LNCAP (cell line): ENCODE measurements around the gene KRTAP1-3.
"Not testable (repeated sequence)": the region's sequence is repeated elsewhere in the genome, so short reads cannot be mapped to it uniquely, and the experiment has no call there.

Experiments used
- CTCF ChIP-seq: fragments of 450-650 bp; IDR thresholded peaks from 2 replicates; pipeline ENCODE4 v1.5.1; 2017; ENCODE audit warnings: mild to moderate bottlenecking

Gene KRTAP1-3, protein sequence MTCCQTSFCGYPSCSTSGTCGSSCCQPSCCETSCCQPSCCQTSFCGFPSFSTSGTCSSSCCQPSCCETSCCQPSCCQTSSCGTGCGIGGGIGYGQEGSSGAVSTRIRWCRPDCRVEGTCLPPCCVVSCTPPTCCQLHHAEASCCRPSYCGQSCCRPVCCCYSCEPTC

DNA sequence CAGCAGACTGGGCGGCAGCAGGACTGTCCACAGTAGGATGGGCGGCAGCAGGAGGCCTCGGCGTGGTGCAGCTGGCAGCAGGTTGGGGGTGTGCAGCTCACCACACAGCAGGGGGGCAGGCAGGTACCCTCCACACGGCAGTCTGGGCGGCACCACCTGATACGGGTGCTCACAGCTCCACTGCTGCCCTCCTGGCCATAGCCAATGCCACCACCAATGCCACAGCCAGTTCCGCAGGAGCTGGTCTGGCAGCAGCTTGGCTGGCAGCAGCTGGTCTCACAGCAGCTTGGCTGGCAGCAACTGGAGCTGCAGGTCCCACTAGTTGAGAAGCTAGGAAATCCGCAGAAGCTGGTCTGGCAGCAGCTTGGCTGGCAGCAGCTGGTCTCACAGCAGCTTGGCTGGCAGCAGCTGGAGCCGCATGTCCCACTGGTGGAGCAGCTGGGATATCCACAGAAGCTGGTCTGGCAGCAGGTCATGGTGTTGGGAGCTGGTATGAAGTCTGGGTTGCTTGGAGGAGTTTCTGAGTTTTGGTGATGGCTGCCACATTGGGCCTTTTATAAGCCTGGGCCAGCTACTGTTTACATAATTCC, at the start of gene KRTAP1-3:
KRTAP1-3 (minus strand) TSS at position 529 of the 590 bp plus-strand sequence; CDS start at position 476, 53 bp downstream.
- TF ChIP-seq CTCF, result not testable (repeated sequence)

DNA sequence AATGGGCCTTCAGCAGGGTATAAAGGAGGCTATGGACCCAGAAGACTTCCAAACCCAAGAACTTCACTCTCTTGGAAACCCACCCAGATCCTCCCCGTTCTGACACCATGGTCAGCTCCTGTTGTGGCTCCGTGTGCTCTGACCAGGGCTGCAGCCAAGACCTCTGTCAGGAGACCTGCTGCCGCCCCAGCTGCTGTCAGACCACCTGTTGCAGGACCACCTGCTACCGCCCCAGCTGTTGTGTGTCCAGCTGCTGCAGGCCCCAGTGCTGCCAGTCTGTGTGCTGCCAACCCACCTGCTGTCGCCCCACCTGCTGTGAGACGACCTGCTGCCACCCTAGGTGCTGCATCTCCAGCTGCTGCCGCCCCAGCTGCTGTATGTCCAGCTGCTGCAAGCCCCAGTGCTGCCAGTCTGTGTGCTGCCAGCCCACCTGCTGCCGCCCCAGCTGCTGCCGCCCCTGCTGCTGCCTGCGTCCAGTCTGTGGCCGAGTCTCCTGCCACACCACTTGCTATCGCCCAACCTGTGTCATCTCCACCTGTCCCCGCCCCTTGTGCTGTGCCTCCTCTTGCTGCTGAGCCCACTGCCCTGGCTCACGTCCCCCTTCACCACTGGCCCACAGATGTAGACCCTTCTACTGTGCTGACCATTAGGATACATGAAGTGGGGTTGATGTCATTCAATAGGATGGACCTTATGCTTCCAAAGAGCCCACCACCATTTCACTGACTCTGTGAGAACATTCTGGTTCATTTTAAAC, 49.6 kb upstream of the KRTAP1-3 start, which contains the start of gene KRTAP4-7:
KRTAP4-7 (plus strand) TSS at position 51 of the 757 bp plus-strand sequence; CDS start at position 108, 57 bp downstream.
- TF ChIP-seq CTCF, result not testable (repeated sequence)

- TF ChIP-seq CTCF, result no peak
Observed at GRCh38 chr17:41082626-41083025, 48.0 kb upstream of the KRTAP1-3 start.

GRCh38 chr17:41076788-41077187, 42.1 kb upstream of the KRTAP1-3 start:
- no peak for TF ChIP-seq CTCF

DNA sequence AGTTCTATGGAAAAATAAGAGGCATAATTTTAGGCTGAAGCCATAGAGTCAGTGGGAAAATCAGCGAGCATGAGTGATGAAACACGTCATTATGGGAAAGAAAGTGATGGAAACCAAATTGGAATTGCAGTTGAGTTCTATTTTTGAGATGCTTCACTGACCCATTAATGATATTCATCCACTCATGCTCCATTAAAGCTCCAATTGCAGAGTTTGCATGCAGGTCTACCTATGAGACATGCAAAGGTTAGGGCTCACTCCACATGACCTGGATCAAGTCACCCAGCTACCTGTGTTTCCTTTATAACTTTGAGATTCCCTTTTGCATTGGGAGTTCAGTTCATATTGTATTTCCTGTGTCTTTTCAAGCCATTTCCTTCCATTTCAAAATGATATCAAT, 39.0 kb upstream of the KRTAP1-3 start:
- no peak for TF ChIP-seq CTCF

DNA sequence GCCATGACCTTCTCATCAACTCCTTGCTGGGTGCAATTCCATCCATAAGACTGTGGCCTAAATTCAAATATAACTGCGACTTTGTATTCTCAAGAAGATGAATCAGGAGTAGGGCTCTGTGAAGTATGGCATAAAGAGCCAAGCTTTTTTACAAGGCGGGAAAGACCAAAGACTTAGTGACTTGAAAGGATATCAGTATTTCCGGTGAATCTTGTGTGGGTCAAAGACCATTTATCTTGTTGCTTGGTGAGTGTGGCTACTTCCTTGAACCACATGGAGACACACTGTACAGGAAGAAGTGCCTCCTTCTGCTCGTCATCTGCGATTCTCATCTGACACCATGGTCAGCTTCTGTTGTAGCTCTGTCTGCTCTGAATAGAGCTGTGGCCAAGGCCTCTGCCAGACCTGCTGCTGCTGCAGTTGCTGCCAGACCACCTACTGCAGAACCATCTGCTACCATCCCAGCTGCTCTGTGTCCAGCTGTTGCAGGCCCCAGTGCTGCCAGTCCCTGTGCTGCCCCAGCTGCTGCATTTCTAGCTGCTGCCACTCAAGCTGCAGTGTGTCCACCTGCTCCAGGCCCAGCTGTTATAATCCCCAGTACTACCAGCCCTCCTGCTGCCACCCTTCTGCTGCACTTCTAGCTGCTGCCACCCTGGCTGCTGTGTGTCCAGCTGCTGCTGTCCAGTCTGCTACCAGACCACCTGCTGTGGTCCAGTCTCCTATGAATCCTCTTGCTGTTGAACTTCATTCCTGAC, 37.1 kb upstream of the KRTAP1-3 start:
- no peak for TF ChIP-seq CTCF

DNA sequence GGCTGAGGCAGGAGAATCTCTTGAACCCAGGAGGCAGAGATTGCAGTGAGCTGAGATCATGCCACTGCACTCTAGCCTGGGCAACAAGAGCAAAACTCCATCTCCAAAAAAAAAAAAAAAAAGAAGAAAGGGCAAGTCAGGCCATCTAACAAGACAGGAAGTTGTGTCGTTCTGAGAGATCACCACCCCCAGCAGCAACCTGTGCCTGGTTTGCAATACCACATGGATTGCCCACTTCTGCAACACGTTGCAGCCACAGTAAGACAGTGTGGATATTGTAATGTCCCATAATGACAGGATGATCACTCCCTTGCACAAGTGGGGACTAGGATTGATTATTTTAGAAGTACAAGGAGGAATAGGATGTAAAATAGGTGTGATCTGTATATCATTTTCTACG, 34.4 kb upstream of the KRTAP1-3 start:
- no peak for TF ChIP-seq CTCF
